HEK293T (cell line): Measurements from ENCODE around the gene ZBED4.
"Not testable (repeated sequence)": the region's sequence is repeated elsewhere in the genome, so short reads cannot be mapped to it uniquely, and the experiment has no call there.

Experiments used
- CTCF ChIA-PET: fragments of 350-600 bp; formaldehyde crosslinking; extraction: SDS; loops from one replicate; lab custom pipeline; 2021; ENCODE audit warnings: antibody characterized with exemption, inconsistent platforms; lab: Yijun Ruan, JAX
- POLR2A ChIA-PET: fragments of 350-600 bp; formaldehyde crosslinking; extraction: SDS; loops from one replicate; lab custom pipeline; 2020; ENCODE audit warnings: antibody characterized with exemption, inconsistent platforms; lab: Yijun Ruan, JAX
- DNase-seq: peaks from one replicate; pipeline ENCODE4 v3.0.0; 2012; ENCODE audit warnings: mixed read lengths; ENCODE audit errors: extremely low spot score
- ARNT ChIP-seq: fragments of 450-650 bp; IDR thresholded peaks from 2 replicates; pipeline ENCODE4 v1.6.1; 2017; ENCODE audit warnings: mild to moderate bottlenecking
- BHLHE40 ChIP-seq: fragments of 450-650 bp; IDR thresholded peaks from 2 replicates; pipeline ENCODE4 v1.6.1; 2016; ENCODE audit warnings: mild to moderate bottlenecking, moderate library complexity, borderline replicate concordance
- CTBP1 ChIP-seq: fragments of 450-650 bp; IDR thresholded peaks from 2 replicates; pipeline ENCODE4 v1.6.1; 2016; ENCODE audit warnings: borderline replicate concordance
- ELF4 ChIP-seq: fragments of 450-650 bp; IDR thresholded peaks from 2 replicates; pipeline ENCODE4 v1.6.1; 2017; ENCODE audit warnings: antibody characterized with exemption
- FOXA1 ChIP-seq: fragments of 450-650 bp; IDR thresholded peaks from 2 replicates; pipeline ENCODE4 v1.6.1; 2016; ENCODE audit warnings: mild to moderate bottlenecking
- FOXK2 ChIP-seq: fragments of 450-650 bp; IDR thresholded peaks from 2 replicates; pipeline ENCODE4 v1.6.1; 2016; ENCODE audit warnings: mild to moderate bottlenecking
- FOXM1 ChIP-seq: fragments of 450-650 bp; IDR thresholded peaks from 2 replicates; pipeline ENCODE4 v1.6.1; 2017; ENCODE audit warnings: mild to moderate bottlenecking, borderline replicate concordance
- HDGF ChIP-seq: fragments of 450-650 bp; IDR thresholded peaks from 2 replicates; pipeline ENCODE4 v1.6.1; 2017; ENCODE audit warnings: antibody characterized with exemption, borderline replicate concordance
- L3MBTL2 ChIP-seq: fragments of 450-650 bp; conservative IDR thresholded peaks from 2 replicates; pipeline ENCODE4 v1.6.1; 2016; ENCODE audit warnings: mild to moderate bottlenecking
- LEF1 ChIP-seq: fragments of 450-650 bp; IDR thresholded peaks from 2 replicates; pipeline ENCODE4 v1.6.1; 2017; ENCODE audit warnings: mild to moderate bottlenecking, borderline replicate concordance
- NFRKB ChIP-seq: fragments of 450-650 bp; IDR thresholded peaks from 2 replicates; pipeline ENCODE4 v1.6.1; 2016; ENCODE audit warnings: mild to moderate bottlenecking, moderate library complexity
- SP1 ChIP-seq: fragments of 450-650 bp; IDR thresholded peaks from 2 replicates; pipeline ENCODE4 v1.6.1; 2017
- SUZ12 ChIP-seq: fragments of 450-650 bp; IDR thresholded peaks from 2 replicates; pipeline ENCODE4 v1.6.1; 2016; ENCODE audit warnings: mild to moderate bottlenecking
- TARDBP ChIP-seq: fragments of 450-650 bp; IDR thresholded peaks from 2 replicates; pipeline ENCODE4 v1.6.1; 2016
- ZNF384 ChIP-seq: fragments of 450-650 bp; IDR thresholded peaks from 2 replicates; pipeline ENCODE4 v1.6.1; 2016
- TF ChIP-seq, protein P1 (sequence below): fragments of 450-650 bp; IDR thresholded peaks from 2 replicates; pipeline ENCODE4 v1.6.1; 2016

Gene ZBED4

DNA sequence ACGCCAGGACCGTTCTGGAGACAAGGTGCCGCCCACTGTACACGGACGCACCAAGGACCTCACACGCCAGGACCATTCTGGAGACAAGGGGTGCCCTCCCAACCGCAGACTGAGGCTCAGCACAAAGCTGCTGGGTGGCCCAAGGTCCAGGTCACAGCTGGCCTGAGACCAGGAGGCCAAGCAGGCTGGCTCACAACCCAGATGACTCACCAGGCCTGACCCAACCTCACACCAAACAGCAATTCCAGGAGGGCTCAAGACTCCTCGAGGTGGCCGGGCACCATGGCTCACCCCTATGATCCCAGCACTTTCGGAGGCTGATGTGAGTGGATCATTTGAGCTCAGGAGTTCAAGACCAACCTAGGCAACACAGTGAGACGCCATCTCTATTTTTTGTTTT, 40.8 kb upstream of the ZBED4 start:
- CTCF ChIA-PET, result no interaction called here
- POLR2A ChIA-PET, result interaction anchor here (2.5 kb wide), 1 partner anchor 13 kb away, joined by 9 read pairs; no protein-coding TSS in a partner anchor
- DNase-seq, result no peak
- no peak for TF ChIP-seq BHLHE40
- TF ChIP-seq TARDBP, result no peak
- TF ChIP-seq FOXA1, result no peak
- TF ChIP-seq, protein P1, sequence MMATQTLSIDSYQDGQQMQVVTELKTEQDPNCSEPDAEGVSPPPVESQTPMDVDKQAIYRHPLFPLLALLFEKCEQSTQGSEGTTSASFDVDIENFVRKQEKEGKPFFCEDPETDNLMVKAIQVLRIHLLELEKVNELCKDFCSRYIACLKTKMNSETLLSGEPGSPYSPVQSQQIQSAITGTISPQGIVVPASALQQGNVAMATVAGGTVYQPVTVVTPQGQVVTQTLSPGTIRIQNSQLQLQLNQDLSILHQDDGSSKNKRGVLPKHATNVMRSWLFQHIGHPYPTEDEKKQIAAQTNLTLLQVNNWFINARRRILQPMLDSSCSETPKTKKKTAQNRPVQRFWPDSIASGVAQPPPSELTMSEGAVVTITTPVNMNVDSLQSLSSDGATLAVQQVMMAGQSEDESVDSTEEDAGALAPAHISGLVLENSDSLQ, result no peak
- TF ChIP-seq FOXK2, result no peak
- TF ChIP-seq HDGF, result no peak
- TF ChIP-seq ELF4, result no peak

DNA sequence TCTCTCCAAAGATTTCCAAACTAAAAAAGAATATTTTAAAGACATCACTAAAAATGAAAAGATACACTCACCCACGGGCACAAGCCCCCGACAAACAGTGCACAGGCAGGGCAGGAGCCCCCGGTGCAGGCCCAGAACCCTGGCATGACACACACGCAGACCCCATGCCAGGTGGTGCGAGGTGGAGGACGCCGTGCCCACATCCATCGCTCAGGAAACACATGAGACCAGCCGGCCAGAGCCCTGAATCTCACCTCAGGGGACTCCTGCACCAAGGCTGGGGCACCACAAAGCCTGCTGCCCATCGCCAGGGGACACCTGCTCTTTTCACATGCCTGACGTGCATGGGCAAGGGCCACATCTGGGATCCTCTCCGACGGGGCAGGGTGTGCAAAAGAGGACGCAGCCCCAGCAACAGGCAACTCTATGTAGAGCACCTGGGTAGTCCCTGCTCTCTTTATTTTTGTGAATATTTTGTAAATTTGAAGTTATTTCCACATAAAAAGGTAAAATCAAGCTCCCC, 39.4 kb upstream of the ZBED4 start:
- ChIA-PET CTCF (interaction anchor here (0.6 kb wide), 1 partner anchor 14 kb away, joined by 3 read pairs; no protein-coding TSS in a partner anchor), POLR2A (interaction anchor here (2.5 kb wide), 1 partner anchor 12 kb away, joined by 9 read pairs; no protein-coding TSS in a partner anchor)
- TF ChIP-seq ARNT (no peak), CTBP1 (no peak), FOXM1 (no peak), FOXK2 (no peak)
- TF ChIP-seq, protein P1, result no peak
- DNase-seq, result no peak

DNA sequence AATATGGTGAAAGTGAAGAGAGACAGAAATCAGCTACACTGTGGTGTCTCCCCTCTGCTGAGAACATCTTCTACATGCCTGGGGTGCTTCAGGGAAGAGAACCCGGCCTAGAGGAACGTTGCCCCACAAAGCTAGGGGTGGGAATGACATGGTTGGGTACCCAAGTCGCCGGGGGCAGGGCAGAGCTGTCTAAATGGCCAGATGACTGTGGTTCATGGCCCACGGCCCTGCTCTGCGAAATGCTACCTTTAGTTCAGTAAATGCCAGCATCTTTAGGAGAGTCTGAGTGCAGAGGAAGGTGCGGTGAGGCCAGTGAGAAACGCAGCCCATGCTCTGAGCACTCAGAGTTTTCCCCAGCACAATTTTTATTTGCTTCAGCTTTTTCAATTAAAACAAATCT, 38.8 kb upstream of the ZBED4 start:
- CTCF ChIA-PET, result interaction anchor here (0.6 kb wide), 1 partner anchor 14 kb away, joined by 3 read pairs; no protein-coding TSS in a partner anchor
- POLR2A ChIA-PET, result interaction anchor here (2.5 kb wide), 1 partner anchor 11 kb away, joined by 9 read pairs; no protein-coding TSS in a partner anchor
- no peak for TF ChIP-seq LEF1
- TF ChIP-seq L3MBTL2, result no peak
- no peak for TF ChIP-seq ARNT
- no peak for TF ChIP-seq ELF4
- TF ChIP-seq SUZ12, result no peak
- TF ChIP-seq NFRKB, result no peak
- TF ChIP-seq BHLHE40, result no peak
- no peak for TF ChIP-seq FOXK2
- TF ChIP-seq CTBP1, result no peak
- no peak for TF ChIP-seq FOXM1
- TF ChIP-seq SP1, result no peak
- TF ChIP-seq ZNF384, result no peak
- DNase-seq, result no peak

DNA sequence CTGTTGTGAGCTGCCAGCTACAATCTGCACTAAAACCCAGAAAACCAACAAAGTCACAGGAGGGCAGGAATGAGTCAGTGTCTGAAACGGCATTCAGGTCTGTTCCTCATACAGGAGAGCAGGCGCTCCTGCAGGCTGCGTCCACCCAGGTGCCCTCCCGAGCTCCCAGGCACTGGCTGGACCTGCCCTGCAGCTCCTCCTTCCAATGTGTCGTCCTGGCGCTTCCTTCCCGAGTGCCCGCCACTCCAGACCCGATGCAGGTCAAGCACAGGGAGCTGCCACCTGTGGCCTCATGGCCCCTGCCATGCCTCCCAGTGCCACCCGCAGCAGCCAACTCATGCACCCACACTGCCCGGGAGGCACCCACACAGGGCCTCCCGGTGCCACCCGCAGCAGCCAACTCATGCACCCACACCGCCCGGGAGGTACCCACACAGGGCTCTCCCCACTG, 38.0 kb upstream of the ZBED4 start:
- TF ChIP-seq HDGF (no peak), FOXM1 (no peak), BHLHE40 (no peak), SP1 (no peak), L3MBTL2 (no peak), FOXA1 (no peak), ZNF384 (no peak), ELF4 (no peak), ARNT (no peak), NFRKB (no peak), TARDBP (no peak), CTBP1 (no peak), LEF1 (no peak)
- TF ChIP-seq, protein P1, result no peak
- ChIA-PET CTCF (no interaction called here), POLR2A (no interaction called here)
- DNase-seq, result no peak

DNA sequence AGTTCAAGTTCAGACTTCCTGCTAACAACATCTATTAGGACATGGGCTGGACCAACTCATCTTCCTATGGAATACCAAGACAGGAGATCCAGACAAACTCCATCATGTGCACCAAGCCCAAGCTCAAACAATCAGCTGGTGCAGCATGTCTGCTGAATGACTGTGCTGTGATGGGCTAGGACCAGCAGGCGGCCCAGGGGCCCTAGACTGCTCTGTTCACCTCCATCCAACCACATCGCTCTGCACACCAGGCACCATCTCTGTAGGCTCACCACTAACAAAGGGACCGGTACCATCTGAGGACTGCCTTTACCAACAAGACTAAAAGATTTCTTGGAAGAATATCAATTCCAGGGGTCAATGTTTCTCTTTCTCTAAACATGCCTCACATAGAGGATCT, 36.3 kb upstream of the ZBED4 start:
- TF ChIP-seq SUZ12, result no peak
- TF ChIP-seq ARNT, result no peak
- TF ChIP-seq ZNF384, result no peak
- no peak for TF ChIP-seq FOXA1
- TF ChIP-seq CTBP1, result no peak
- TF ChIP-seq NFRKB, result no peak
- TF ChIP-seq FOXM1, result no peak
- no peak for TF ChIP-seq BHLHE40
- TF ChIP-seq, protein P1, result no peak
- no peak for TF ChIP-seq TARDBP
- TF ChIP-seq ELF4, result no peak
- TF ChIP-seq FOXK2, result no peak
- no peak for TF ChIP-seq HDGF
- DNase-seq, result no peak
- CTCF ChIA-PET, result no interaction called here
- POLR2A ChIA-PET, result no interaction called here

DNA sequence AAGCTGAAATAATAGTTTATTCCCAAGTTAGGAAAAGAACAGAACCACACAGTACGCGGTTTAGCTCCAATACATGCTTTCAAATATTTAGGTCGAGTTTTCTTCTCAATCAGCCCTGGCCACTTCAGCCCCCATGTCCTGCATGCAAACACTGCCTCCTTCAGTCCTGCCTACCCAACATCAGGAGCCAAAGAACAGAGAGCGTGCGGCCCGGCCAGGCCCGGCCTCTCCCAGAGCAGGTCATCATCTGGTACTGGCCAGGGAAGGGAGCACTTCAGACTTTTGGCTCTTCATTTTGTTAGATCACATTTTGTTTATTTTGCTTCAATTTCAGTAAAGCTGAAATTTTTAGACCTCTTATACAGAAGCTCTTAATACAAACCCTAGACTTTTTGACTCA, 32.7 kb upstream of the ZBED4 start:
- no peak for DNase-seq
- ChIA-PET POLR2A (no interaction called here), CTCF (no interaction called here)
- TF ChIP-seq CTBP1, result no peak
- TF ChIP-seq ELF4, result no peak
- TF ChIP-seq SP1, result no peak
- TF ChIP-seq BHLHE40, result no peak
- no peak for TF ChIP-seq LEF1
- no peak for TF ChIP-seq ZNF384

DNA sequence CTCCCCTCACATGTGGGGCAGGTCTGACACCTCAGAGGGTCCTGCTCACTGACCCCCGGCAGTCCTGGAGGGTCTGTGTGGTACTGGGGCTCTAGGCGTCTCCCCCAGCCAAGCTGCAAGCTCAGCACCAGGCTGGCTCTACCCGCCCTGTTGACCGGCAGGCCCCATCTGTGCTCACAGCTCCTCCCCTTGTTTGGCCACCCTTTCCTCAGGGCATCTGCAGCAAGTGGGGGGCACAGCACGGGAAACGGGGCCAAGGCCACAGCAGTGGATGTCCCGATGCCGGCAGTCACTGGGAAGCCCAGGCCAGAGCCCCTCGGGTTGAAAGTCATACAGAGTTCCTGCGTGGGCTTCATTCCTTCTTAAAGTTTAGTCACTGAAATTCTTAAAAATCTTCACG, 31.9 kb upstream of the ZBED4 start:
- POLR2A ChIA-PET, DNase-seq, CTCF ChIA-PET: not testable (repeated sequence)
